Endometrium (tissue), 2 donors: ENCODE measurements around the gene SOBP.
"Not testable (repeated sequence)": the region's sequence is repeated elsewhere in the genome, so short reads cannot be mapped to it uniquely, and the experiment has no call there.

Source experiments
- FAIRE-seq: peaks from 2 replicates; lab custom pipeline; 2012; peaks lifted over from hg19 to GRCh38; lab: Jason Lieb, UNC
- donor health status: control.
- donor health status: control.

Gene SOBP

GRCh38 chr6:107550906-107551305, 61.0 kb downstream of the SOBP start:
- FAIRE-seq, result no peak

GRCh38 chr6:107553121-107553520, 63.2 kb downstream of the SOBP start:
- FAIRE-seq, result not testable (repeated sequence)

GRCh38 chr6:107554326-107554725, 64.4 kb downstream of the SOBP start:
- FAIRE-seq, result no peak

- no peak for FAIRE-seq
Observed at GRCh38 chr6:107554918-107555317, 65.0 kb downstream of the SOBP start.

GRCh38 chr6:107555449-107555848, 65.5 kb downstream of the SOBP start:
- FAIRE-seq, result no peak

GRCh38 chr6:107556082-107556481, 66.2 kb downstream of the SOBP start:
- no peak for FAIRE-seq

- FAIRE-seq, result no peak
Observed at GRCh38 chr6:107557698-107558097, 67.8 kb downstream of the SOBP start.

GRCh38 chr6:107560657-107561056, 70.7 kb downstream of the SOBP start:
- FAIRE-seq, result no peak

GRCh38 chr6:107561306-107561705, 71.4 kb downstream of the SOBP start:
- no peak for FAIRE-seq

GRCh38 chr6:107563694-107564588, 74.0 kb downstream of the SOBP start:
- FAIRE-seq, result peak; percentile 92

- FAIRE-seq, result no peak
Observed at GRCh38 chr6:107564589-107564951, 74.7 kb downstream of the SOBP start.

GRCh38 chr6:107565165-107565723, 75.3 kb downstream of the SOBP start:
- FAIRE-seq, result no peak

- no peak for FAIRE-seq
Observed at GRCh38 chr6:107567643-107568042, 77.7 kb downstream of the SOBP start.

- no peak for FAIRE-seq
Observed at GRCh38 chr6:107569473-107569872, 79.6 kb downstream of the SOBP start.

- no peak for FAIRE-seq
Observed at GRCh38 chr6:107571354-107571753, 81.4 kb downstream of the SOBP start.

GRCh38 chr6:107572886-107573285, 83.0 kb downstream of the SOBP start:
- no peak for FAIRE-seq

GRCh38 chr6:107574856-107575255, 84.9 kb downstream of the SOBP start:
- FAIRE-seq, result no peak

GRCh38 chr6:107576852-107577251, 86.9 kb downstream of the SOBP start:
- no peak for FAIRE-seq

- FAIRE-seq, result no peak
Observed at GRCh38 chr6:107578642-107579341, 88.9 kb downstream of the SOBP start.

GRCh38 chr6:107579456-107580056, 89.6 kb downstream of the SOBP start:
- FAIRE-seq, result no peak

- FAIRE-seq, result no peak
Observed at GRCh38 chr6:107582086-107582485, 92.2 kb downstream of the SOBP start.

- FAIRE-seq, result no peak
Observed at GRCh38 chr6:107584726-107585125, 94.8 kb downstream of the SOBP start.
